IMR-90 (cell line): ENCODE data around the gene FSTL3. TPM values are rescaled to one million over a fixed set of nuclear protein-coding genes. Genes with fewer than 3 reads are reported as not detected.

Experiments used
- ATAC-seq: fragments of 200-7000 bp; cut with Tn5 transposase; 2 replicates; pipeline ENCODE4 v1.9.1; 2020; ENCODE audit warnings: low read depth, mild to moderate bottlenecking, moderate library complexity
- BruUV-seq: library from RNA; stranded (reverse); fragments of 400-500 nt; replicated peaks from 2 replicates; lab custom pipeline; 2021; lab: Mats Ljungman, UMichigan
- CTCF ChIA-PET: fragments of 300-600 bp; formaldehyde crosslinking; extraction: SDS; loops from one replicate; lab custom pipeline; 2021; ENCODE audit warnings: antibody characterized with exemption; lab: Yijun Ruan, JAX
- POLR2A ChIA-PET: fragments of 300-600 bp; sonication (Branson Sonifier 250); formaldehyde crosslinking; loops from one replicate; lab custom pipeline; 2022; ENCODE audit warnings: antibody characterized with exemption; ENCODE audit not compliant: unreplicated experiment; lab: Charles Lee
- DNase-seq: peaks from one replicate; pipeline ENCODE4 v3.0.0; 2013
- H2AFZ ChIP-seq: replicated peaks from 2 replicates; pipeline ENCODE3; 2013; ENCODE audit warnings: low read length, mild to moderate bottlenecking; ENCODE audit not compliant: poor library complexity
- H2AK5ac ChIP-seq: 2 replicates; pipeline ENCODE4 v1.6.1; 2013; ENCODE audit warnings: low read depth, low read length, inconsistent platforms
- H2AK9ac ChIP-seq: replicated peaks from 2 replicates; pipeline ENCODE3; 2013; ENCODE audit warnings: mild to moderate bottlenecking, low read depth, low read length, moderate library complexity; ENCODE audit not compliant: poor library complexity
- H2BK120ac ChIP-seq: 2 replicates; pipeline ENCODE4 v1.6.1; 2013; ENCODE audit warnings: low read depth, low read length, inconsistent platforms
- H2BK15ac ChIP-seq: 3 replicates; pipeline ENCODE4 v1.6.1; 2013; ENCODE audit warnings: low read depth, low read length, inconsistent platforms
- H2BK20ac ChIP-seq: 2 replicates; pipeline ENCODE4 v1.6.1; 2013; ENCODE audit warnings: low read depth, mild to moderate bottlenecking, inconsistent platforms, low read length, moderate library complexity
- H2BK5ac ChIP-seq: 2 replicates; pipeline ENCODE4 v1.6.1; 2013; ENCODE audit warnings: mild to moderate bottlenecking, low read depth, low read length, inconsistent platforms; ENCODE audit not compliant: poor library complexity, severe bottlenecking
- H3K14ac ChIP-seq: replicated peaks from 2 replicates; pipeline ENCODE4 v1.6.1; 2013; ENCODE audit warnings: low read depth, low read length, inconsistent platforms
- H3K18ac ChIP-seq: 2 replicates; pipeline ENCODE4 v1.6.1; 2013; ENCODE audit warnings: low read depth, low read length, control low read depth
- H3K23ac ChIP-seq: 2 replicates; pipeline ENCODE4 v1.6.1; 2013; ENCODE audit warnings: low read depth, low read length, inconsistent platforms
- H3K27ac ChIP-seq: 2 replicates; pipeline ENCODE4 v1.5.1; 2013; ENCODE audit warnings: mild to moderate bottlenecking, control low read depth, low read length; ENCODE audit not compliant: insufficient read depth
- H3K27me3 ChIP-seq: 2 replicates; pipeline ENCODE4 v1.6.1; 2013; ENCODE audit warnings: low read length; ENCODE audit not compliant: control insufficient read depth, insufficient read depth
- H3K36me3 ChIP-seq: 2 replicates; pipeline ENCODE4 v1.6.1; 2013; ENCODE audit warnings: low read length, mixed read lengths; ENCODE audit not compliant: control insufficient read depth, insufficient read depth
- H3K4ac ChIP-seq: 2 replicates; pipeline ENCODE4 v1.6.1; 2013; ENCODE audit warnings: low read depth, low read length, inconsistent platforms
- H3K4me1 ChIP-seq: 2 replicates; pipeline ENCODE4 v1.6.1; 2013; ENCODE audit warnings: low read length, mixed read lengths; ENCODE audit not compliant: control insufficient read depth, insufficient read depth
- H3K4me2 ChIP-seq: 2 replicates; pipeline ENCODE4 v1.6.1; 2013; ENCODE audit warnings: low read depth, mild to moderate bottlenecking, control low read depth, low read length, moderate library complexity
- H3K4me3 ChIP-seq: 2 replicates; pipeline ENCODE4 v1.5.1; 2013; ENCODE audit warnings: low read depth, mild to moderate bottlenecking, control low read depth, low read length, moderate library complexity; ENCODE audit not compliant: insufficient read depth
- H3K56ac ChIP-seq: 2 replicates; pipeline ENCODE4 v1.6.1; 2013; ENCODE audit warnings: low read length, inconsistent platforms; ENCODE audit not compliant: insufficient read depth; ENCODE audit errors: extremely low read depth
- H3K79me1 ChIP-seq, 2 experiments: 2 replicates each; pipeline ENCODE4 v1.6.1; 2013; ENCODE audit warnings: low read length in 2 of 2, inconsistent platforms in 1 of 2, low read depth in 1 of 2
- H3K9ac ChIP-seq: 2 replicates; pipeline ENCODE4 v1.6.1; 2013; ENCODE audit warnings: low read depth, low read length, control low read depth
- H3K9me1 ChIP-seq: 2 replicates; pipeline ENCODE4 v1.6.1; 2013; ENCODE audit warnings: low read length, inconsistent platforms; ENCODE audit not compliant: insufficient read depth
- H3K9me3 ChIP-seq: 2 replicates; pipeline ENCODE4 v1.6.1; 2013; ENCODE audit warnings: low read length; ENCODE audit not compliant: control insufficient read depth, insufficient read depth
- H4K20me1 ChIP-seq: 2 replicates; pipeline ENCODE4 v1.6.1; 2013; ENCODE audit warnings: low read length, inconsistent platforms; ENCODE audit not compliant: insufficient read depth
- H4K5ac ChIP-seq: 2 replicates; pipeline ENCODE4 v1.6.1; 2013; ENCODE audit warnings: mild to moderate bottlenecking, low read depth, low read length, control low read depth
- H4K8ac ChIP-seq, 2 experiments: 2 replicates each; pipeline ENCODE4 v1.6.1; 2013; ENCODE audit warnings: low read depth in 2 of 2, low read length in 2 of 2, control low read depth in 1 of 2, inconsistent platforms in 1 of 2
- H4K91ac ChIP-seq: 2 replicates; pipeline ENCODE4 v1.6.1; 2013; ENCODE audit warnings: low read depth, low read length, inconsistent platforms; ENCODE audit not compliant: insufficient read depth
- CEBPB ChIP-seq: IDR thresholded peaks from 2 replicates; pipeline ENCODE4 v1.6.1; 2012; ENCODE audit warnings: low read depth, low read length, improper control_type of control experiment
- RCOR1 ChIP-seq: IDR thresholded peaks from 2 replicates; pipeline ENCODE4 v1.6.1; 2012; ENCODE audit warnings: mild to moderate bottlenecking, low read length, improper control_type of control experiment; ENCODE audit not compliant: insufficient replicate concordance
- WGBS, 2 experiments: methylation state at CpG; one replicate each; pipeline versions ENCODE4 v1.1.5 to v1.1.7; 2013; ENCODE audit warnings: missing lambda C conversion rate in 2 of 2; ENCODE audit not compliant: insufficient read length in 1 of 2; ENCODE audit errors: extremely low coverage in 2 of 2; 5-methylcytosine and 5-hydroxymethylcytosine counted together
- dilution Hi-C: fragments of 300-500 bp; cut with HindIII; formaldehyde crosslinking; loops from one replicate; pipeline ENCODE4 v1.14.3; 2018; ENCODE audit warnings: low sequenced_read_pairs; ENCODE audit not compliant: unreplicated experiment
- in situ Hi-C: fragments of 300-500 bp; cut with MboI; formaldehyde crosslinking; loops from 3 replicates; pipeline ENCODE4 v1.14.3; 2019; ENCODE audit warnings: low sequenced_read_pairs, inconsistent platforms, mixed read lengths
- intact Hi-C: fragments of 100-400 bp; cut with micrococcal nuclease; formaldehyde crosslinking; loops from 2 replicates; pipeline ENCODE4 v1.10.0; 2022
- polyA plus RNA-seq, 3 experiments: library from polyadenylated mRNA; depleted of rRNA; stranded (reverse); fragments of >200 nt; gene quantifications; 2 replicates each; pipeline ENCODE4 v1.2.3, GENCODE V29; 2012; ENCODE audit warnings: low replicate concordance in 1 of 3
- total RNA-seq: library from RNA; depleted of rRNA; stranded (reverse); fragments of >200 nt; gene quantifications from 2 replicates; pipeline ENCODE4 v1.2.3, GENCODE V29; 2012

Gene FSTL3
- total and polyA plus RNA-seq, 2 of the 4 experiments (the other 2 are of a cell fraction) = 32.3 to 76.9 TPM

DNA sequence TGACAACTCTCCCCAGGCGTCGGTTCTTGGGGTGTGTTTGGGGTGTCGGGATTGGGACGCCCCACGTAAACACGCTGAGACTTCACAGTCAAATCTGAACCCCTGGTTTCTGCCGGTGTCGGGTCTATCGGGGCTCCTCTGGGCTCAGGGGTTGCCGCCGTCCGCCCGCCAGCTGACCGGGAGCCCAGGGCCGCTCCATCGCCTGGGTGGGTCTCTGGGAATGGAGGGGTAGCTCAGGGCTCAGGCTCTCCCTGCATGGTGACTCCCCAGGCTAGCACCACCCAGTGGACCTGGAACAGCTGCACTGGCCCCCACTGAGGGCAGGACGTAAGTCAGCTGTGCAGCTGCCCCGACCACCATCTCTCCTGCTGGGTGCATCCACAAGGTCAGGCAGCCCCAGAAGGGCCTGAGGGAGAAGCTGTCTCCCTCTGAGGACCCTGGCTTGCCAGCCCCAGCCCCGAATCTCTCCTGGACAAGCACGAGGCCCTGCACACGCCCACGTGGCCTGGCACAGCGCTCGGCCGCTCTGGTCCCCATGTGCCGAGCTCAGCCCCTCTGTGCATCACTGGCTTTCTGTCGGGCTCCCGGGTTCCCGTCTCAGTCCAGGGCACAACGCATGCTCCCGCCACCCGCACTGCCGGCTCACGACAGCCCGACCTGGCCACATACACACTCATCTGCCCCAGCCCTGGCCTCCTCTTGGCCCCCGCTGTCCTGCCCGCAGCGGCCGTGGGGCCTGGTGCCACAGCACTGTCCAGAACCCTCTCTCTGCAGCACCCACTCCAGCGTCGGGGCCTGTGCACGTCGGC lies 19.2 kb upstream of the FSTL3 start:
- Histone ChIP-seq H2BK15ac (no peak overlapping the region), H3K4me1 (peaks cover 9% of the 10 kb centered on the region), H4K8ac (no peak overlapping the region), H3K18ac (no peak overlapping the region), H4K91ac (no peak overlapping the region), H2BK20ac (no peak overlapping the region), H3K4ac (no peak overlapping the region), H3K27ac (no peak overlapping the region), H2AFZ (no peak overlapping the region), H3K56ac (no peak overlapping the region), H4K20me1 (peaks cover 98% of the 10 kb centered on the region), H3K27me3 (no peaks in the 10 kb centered on the region), H3K23ac (no peak overlapping the region), H3K79me1 (peaks cover 0 to 57% of the 10 kb centered on the region in 2 experiments; a peak in 3 of 4 replicates), H3K36me3 (peaks cover 23% of the 10 kb centered on the region), H3K9me3 (no peaks in the 10 kb centered on the region), H2AK9ac (no peak overlapping the region), H2BK5ac (no peak overlapping the region), H3K14ac (no peak overlapping the region), H2BK120ac (no peak overlapping the region), H3K9me1 (no peaks in the 10 kb centered on the region), H3K9ac (no peak overlapping the region), H3K4me2 (no peak overlapping the region), H4K5ac (no peak overlapping the region), H2AK5ac (no peak overlapping the region), H3K4me3 (no peak overlapping the region)
- DNase-seq (no peak), ATAC-seq (no peak)
- ChIA-PET CTCF (no interaction called here), POLR2A (no interaction called here)
- intact Hi-C loops (no loop called here), dilution Hi-C loops (no loop called here), in situ Hi-C loops (no loop called here)
- WGBS, 2 experiments = 91% methylated on average over 30 of the region's 43 CpGs; no CpG with 5 or more reads in 1 of the 2 experiments
- TF ChIP-seq CEBPB (no peak), RCOR1 (no peak)
- no TSS peak for BruUV-seq
